Activated naive CD8-positive, alpha-beta T cell treated with anti-CD3 and anti-CD28 coated beads, Interleukin-2, amount 50 U/mL, for 24 hours (primary cell): ENCODE results near the gene MIS18A.

Experiments
- ATAC-seq: fragments of 150-1000 bp; cut with Tn5 transposase; one replicate; pipeline ENCODE4 v1.10.0; 2021
- DNase-seq: peaks from one replicate; pipeline ENCODE4 v3.0.0; 2021
- H3K27ac Mint-ChIP-seq: one replicate; pipeline ENCODE4 v1.8.0; 2021; ENCODE audit warnings: mild to moderate bottlenecking, mixed read lengths
- H3K27me3 Mint-ChIP-seq: one replicate; pipeline ENCODE4 v1.8.0; 2021; ENCODE audit warnings: mixed read lengths
- H3K36me3 Mint-ChIP-seq: one replicate; pipeline ENCODE4 v1.8.0; 2021; ENCODE audit warnings: low read depth, mixed read lengths
- H3K4me1 Mint-ChIP-seq: one replicate; pipeline ENCODE4 v1.8.0; 2021; ENCODE audit warnings: mixed read lengths
- H3K4me3 Mint-ChIP-seq: one replicate; pipeline ENCODE4 v1.8.0; 2021; ENCODE audit warnings: mild to moderate bottlenecking, moderate library complexity, mixed read lengths
- H3K9me3 Mint-ChIP-seq: one replicate; pipeline ENCODE4 v1.8.0; 2021; ENCODE audit warnings: mixed read lengths

MIS18A gene

DNA sequence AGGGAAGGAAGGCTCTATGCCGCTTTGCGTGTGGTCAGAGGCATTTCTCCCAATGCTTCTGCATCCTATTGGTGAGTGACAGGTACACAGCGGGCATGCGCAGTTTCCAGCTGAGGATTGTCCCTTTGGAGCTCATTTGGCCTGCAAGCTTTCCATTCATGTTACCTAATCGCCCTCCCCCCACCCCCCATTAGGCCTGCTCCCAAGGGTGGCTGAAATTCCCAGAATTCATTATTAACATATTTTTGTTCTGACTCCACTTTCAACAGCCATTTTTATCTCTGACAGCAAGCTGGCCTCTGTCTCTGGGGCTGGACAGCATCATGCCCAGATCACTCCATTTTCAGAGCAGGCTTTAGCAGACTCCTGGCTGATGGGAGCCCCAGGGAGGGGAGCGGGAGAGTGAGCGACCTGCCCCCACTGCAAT is 25.6 kb downstream of the MIS18A start:
- Mint-ChIP-seq H3K4me1 (no peaks in the 10 kb centered on the region), H3K27ac (no peak overlapping the region)
- no peak for ATAC-seq

DNA sequence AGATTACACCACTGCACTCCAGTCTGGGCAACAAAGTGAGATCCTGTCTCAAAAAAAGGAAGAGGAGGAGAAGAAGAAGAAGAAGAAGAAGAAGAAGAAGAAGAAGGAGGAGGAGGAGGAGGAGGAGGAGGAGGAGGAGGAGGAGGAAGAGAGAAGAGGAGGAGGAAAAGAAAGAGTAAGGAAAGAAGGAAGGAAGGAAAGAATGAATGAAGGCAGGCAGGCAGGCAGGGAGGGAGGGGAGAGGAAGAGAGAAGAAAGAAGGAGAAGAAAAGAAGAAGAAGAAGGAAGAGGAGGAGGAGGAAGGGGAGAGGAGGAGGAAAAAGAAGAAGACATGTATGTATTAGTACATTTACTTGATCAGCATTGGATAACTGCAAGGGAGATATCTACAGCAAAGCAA is 26.7 kb downstream of the MIS18A start:
- Mint-ChIP-seq H3K36me3 (no peaks in the 10 kb centered on the region), H3K9me3 (peaks cover 9% of the 10 kb centered on the region), H3K27ac (no peak overlapping the region), H3K4me1 (no peaks in the 10 kb centered on the region), H3K4me3 (no peak overlapping the region), H3K27me3 (peaks cover 13% of the 10 kb centered on the region)
- no peak for ATAC-seq
- DNase-seq: no peak

More for the DNA sequence above, 25.6 kb downstream of the MIS18A start:
- no peak for DNase-seq
- H3K9me3 Mint-ChIP-seq: peaks cover 9% of the 10 kb centered on the region
- no peak overlapping the region for H3K4me3 Mint-ChIP-seq
- H3K36me3 Mint-ChIP-seq: no peaks in the 10 kb centered on the region
- peaks cover 13% of the 10 kb centered on the region for H3K27me3 Mint-ChIP-seq

DNA sequence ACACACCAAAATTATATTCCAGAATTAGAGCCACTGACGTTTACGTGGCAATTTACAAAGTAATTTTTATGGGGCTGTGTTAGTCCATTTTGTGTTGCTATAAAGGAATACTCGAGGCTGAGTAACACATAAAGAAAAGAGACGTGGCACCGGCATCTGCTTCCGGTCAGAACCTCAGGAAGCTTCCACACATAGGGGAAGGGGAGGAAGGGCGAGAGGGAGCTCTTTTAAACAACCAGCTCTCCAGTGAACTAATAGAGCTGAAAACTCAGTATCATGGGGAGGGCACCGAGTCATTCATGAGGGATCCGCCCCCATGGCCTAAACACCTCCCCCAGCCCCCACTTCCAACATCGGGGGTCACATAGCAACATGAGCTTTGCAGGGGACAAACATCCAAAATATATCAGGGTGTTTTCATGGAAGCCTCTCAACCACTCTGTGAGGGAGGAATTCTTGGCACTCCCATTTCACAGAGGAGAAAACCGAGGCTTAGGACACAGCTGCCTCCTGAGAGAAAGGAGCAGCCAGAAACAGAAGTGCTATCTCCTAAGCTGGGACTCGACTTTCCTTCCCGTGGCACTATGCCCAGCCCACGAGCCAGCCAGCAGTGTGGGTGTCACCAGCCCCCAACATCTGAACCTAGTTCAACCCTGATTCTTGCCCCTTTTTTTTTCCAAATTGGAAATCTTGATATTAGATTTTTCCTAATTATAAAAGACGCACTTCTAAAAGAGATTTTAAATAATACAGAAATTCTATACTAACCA is 29.2 kb downstream of the MIS18A start:
- Mint-ChIP-seq H3K36me3 (no peaks in the 10 kb centered on the region), H3K9me3 (peaks cover 9% of the 10 kb centered on the region), H3K27me3 (peaks cover 9% of the 10 kb centered on the region), H3K4me1 (no peaks in the 10 kb centered on the region), H3K4me3 (no peak overlapping the region), H3K27ac (no peak overlapping the region)
- no peak for DNase-seq
- no peak for ATAC-seq

DNA sequence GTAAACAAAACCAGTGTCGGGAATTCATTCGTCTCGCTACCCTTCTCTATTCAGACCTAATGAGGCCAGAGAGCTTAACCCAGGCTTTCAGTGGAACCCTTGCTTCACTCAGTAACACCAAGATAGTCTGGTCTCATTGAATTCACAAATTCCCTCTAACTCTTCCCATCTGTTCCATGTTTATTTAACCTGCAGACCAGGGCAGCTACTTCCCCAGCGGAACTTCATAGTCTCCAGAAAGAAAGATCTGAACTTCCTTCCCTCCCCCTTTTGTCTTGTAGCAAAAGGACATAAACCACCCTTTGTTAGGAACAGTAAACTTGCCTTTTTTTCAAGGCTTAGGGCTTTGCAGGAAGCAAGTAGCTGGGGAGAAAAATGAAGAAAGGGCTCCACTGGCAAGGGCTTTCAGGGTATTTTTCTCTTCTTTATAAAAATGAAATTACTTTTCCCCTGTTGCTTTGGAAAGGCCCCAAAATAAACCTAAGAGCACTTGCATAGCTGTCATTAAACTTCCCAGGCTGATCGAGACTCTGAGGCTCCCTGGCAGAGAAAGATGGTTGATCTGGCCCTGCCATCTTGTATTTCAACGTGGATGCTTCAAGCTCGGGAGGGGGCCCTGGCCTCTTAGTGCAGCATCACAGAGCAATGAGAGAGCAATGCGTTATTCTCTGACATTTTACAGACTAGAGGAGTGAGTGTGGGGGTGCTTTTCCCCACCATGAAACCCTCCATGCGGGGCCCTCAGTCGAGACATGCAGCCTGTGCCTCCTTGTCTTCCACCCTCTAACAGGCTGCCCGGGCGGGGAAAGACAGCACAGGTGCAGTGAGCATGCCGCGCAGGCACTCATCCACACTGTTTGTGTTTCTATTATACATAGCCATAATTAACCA is 30.0 kb downstream of the MIS18A start:
- Mint-ChIP-seq H3K4me1 (no peaks in the 10 kb centered on the region), H3K9me3 (peaks cover 9% of the 10 kb centered on the region), H3K27me3 (peaks cover 9% of the 10 kb centered on the region), H3K4me3 (no peak overlapping the region), H3K36me3 (no peaks in the 10 kb centered on the region), H3K27ac (no peak overlapping the region)
- no peak for ATAC-seq
- no peak for DNase-seq

DNA sequence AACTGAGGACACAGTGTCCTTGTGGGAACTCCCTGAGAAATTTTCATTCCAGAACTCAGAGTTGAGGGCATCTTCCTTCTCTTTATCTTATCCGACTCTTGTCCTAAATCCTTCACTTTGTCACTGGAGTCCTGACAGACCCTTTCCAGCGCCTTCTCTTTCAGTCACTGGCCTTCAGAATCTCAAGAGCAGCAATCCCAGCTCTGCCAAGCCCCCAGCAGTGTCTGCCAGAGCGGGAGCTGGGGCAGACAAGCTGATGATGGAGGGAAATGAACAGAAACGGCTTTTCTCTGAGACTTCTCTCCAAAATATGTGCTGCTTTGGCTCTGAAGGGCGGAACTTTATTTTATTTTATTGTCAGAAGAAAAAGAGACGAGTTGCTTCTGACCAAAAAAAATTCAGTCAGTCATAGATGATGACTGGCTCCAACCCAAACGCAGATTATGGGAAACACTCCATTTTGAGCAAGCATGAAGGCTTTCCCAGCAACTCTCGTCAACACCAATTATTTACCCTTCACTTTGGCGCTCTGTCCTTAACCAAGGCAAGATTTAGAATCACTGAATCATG is 32.2 kb downstream of the MIS18A start:
- Mint-ChIP-seq H3K36me3 (no peaks in the 10 kb centered on the region), H3K27ac (no peak overlapping the region), H3K4me3 (no peak overlapping the region), H3K27me3 (peaks cover 13% of the 10 kb centered on the region), H3K4me1 (no peaks in the 10 kb centered on the region), H3K9me3 (peaks cover 9% of the 10 kb centered on the region)
- ATAC-seq: no peak
- DNase-seq: no peak

DNA sequence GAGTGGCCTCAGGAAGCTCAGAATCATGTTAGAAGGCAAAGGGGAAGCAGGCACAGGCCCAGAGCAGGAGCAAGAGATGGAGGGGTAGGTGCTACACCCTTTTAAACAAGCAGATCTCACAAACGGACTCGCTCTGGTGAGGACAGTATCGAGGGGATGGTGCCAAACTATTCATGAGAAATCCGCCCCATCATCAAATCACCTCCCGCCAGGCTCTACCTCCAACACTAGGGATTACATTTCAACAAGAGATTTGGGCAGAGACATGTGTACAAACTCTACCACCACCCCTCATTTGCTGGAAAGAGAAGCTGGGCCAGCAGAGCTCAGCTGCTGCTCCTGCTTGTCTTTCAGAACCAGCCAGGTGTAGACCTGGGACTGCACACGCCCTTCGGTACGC is 32.9 kb downstream of the MIS18A start:
- no peak for ATAC-seq
- peaks cover 11% of the 10 kb centered on the region for H3K27me3 Mint-ChIP-seq
- peaks cover 4% of the 10 kb centered on the region for H3K4me1 Mint-ChIP-seq
- H3K36me3 Mint-ChIP-seq: no peaks in the 10 kb centered on the region
- H3K9me3 Mint-ChIP-seq: peaks cover 2% of the 10 kb centered on the region
- no peak overlapping the region for H3K4me3 Mint-ChIP-seq
- DNase-seq: no peak
- no peak overlapping the region for H3K27ac Mint-ChIP-seq

DNA sequence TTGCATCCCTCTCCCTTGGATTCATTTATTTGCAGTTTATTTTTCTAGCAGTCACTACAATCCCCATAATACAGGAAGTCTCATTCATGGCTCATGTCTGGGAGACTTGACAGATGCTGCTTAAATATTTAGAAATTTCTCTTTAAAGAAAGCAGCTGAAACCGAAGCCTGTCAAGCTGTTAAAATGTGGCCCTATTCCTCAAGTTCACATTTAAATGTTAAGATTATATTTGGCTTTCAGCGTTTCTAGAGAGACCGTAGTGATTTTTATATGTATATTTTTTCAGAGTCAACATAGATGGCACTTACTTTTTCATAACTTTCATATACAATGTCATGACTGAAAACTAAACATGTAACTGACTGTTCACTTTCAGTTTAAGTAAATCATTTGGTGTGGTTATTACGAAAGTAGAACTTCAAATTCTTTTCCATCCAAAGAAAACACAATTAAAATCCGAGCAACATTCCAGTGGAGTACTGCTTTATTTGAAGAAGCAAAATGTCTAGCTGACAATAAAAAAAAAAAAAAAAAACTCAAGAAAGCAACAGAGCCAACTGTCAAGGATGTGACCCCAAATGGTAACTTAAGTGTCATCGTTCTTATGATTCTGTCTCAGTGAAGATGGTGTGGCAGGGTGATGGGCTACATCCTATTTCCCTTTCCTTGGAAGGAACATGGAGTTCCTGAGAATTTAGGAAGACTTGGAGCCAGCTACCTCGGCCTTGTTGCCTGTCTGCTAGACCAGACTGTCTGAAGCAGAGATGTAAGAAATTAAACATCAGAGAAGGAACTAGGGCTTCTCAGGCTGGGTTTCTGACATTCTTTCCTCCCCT is 37.8 kb downstream of the MIS18A start:
- Mint-ChIP-seq H3K4me3 (no peak overlapping the region), H3K4me1 (peaks cover 12% of the 10 kb centered on the region)

DNA sequence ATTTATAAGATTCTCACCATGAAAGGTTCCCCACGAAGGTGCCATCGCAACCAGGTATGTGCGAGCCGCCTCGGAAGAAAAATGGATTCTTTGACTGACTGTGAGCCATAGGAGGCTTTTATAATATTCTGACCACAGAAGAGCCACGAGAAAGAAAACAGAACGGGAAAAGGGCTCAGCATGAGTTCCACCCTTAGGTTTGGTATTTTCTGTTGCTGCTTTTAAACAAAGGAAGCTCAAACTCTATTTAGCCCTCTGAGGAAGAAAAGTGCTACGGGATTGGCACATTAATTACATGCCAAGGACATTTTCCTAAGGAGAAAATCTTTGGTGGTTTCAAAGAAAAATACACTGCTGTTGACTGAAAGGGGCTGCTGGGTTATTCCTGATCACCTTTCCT is 39.3 kb downstream of the MIS18A start:
- Mint-ChIP-seq H3K4me3 (no peak overlapping the region), H3K36me3 (no peaks in the 10 kb centered on the region)
- no peak for ATAC-seq

More for the DNA sequence above, 37.8 kb downstream of the MIS18A start:
- Mint-ChIP-seq H3K27ac (no peak overlapping the region), H3K36me3 (no peaks in the 10 kb centered on the region), H3K9me3 (peaks cover 5% of the 10 kb centered on the region), H3K27me3 (peaks cover 9% of the 10 kb centered on the region)
- DNase-seq (no peak), ATAC-seq (no peak)

DNA sequence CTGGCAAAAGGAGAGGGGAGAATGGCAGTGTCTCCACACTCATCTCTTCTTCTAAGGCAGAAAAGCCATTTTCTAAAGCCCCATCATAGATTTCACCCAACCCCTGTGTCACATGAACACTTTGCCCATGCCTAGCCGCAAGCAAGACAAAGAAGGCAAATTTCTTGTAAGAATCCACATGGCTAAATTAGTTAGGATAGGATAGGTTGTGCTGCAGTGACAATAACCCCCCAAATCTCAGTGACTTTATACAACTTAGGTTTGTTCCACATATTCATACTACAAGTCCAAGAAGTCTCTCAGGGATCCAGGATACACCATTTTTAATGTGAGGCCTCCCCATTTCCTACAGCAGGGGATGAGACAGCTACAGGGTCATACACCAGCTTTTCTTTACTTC is 40.8 kb downstream of the MIS18A start:
- ATAC-seq (no peak), DNase-seq (no peak)
- Mint-ChIP-seq H3K4me3 (no peak overlapping the region), H3K36me3 (no peaks in the 10 kb centered on the region), H3K9me3 (peaks cover 5% of the 10 kb centered on the region), H3K27me3 (peaks cover 8% of the 10 kb centered on the region), H3K4me1 (peaks cover 12% of the 10 kb centered on the region), H3K27ac (no peak overlapping the region)

More for the DNA sequence above, 39.3 kb downstream of the MIS18A start:
- H3K4me1 Mint-ChIP-seq: peaks cover 12% of the 10 kb centered on the region
- H3K9me3 Mint-ChIP-seq: peaks cover 5% of the 10 kb centered on the region
- no peak overlapping the region for H3K27ac Mint-ChIP-seq
- no peak for DNase-seq
- H3K27me3 Mint-ChIP-seq: peaks cover 9% of the 10 kb centered on the region

DNA sequence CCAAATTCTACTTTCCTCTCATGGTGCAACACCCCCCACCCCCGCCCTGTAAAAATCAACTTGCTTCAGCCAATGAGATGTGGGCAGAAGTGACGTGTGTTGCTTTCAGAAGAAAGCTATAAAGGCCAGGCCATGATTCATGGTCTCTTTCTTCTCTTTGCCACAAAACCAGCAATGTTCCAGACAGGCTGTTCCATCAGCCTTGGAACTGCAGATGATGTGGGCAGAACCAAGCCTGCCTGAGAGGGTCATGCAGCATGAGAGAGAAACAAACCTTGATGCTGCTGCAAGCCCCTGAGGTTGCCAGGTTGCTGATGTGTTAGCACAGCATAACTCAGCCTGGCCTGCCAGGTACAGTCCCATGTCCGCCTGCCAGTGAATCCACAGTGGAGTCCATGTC is 41.8 kb downstream of the MIS18A start:
- peaks cover 4% of the 10 kb centered on the region for H3K27me3 Mint-ChIP-seq
- peak; percentile 73 for ATAC-seq
- no peaks in the 10 kb centered on the region for H3K36me3 Mint-ChIP-seq
- no peak overlapping the region for H3K4me3 Mint-ChIP-seq
- no peak for DNase-seq
- peaks cover 12% of the 10 kb centered on the region for H3K4me1 Mint-ChIP-seq
- peaks cover 5% of the 10 kb centered on the region for H3K9me3 Mint-ChIP-seq
- no peak overlapping the region for H3K27ac Mint-ChIP-seq

DNA sequence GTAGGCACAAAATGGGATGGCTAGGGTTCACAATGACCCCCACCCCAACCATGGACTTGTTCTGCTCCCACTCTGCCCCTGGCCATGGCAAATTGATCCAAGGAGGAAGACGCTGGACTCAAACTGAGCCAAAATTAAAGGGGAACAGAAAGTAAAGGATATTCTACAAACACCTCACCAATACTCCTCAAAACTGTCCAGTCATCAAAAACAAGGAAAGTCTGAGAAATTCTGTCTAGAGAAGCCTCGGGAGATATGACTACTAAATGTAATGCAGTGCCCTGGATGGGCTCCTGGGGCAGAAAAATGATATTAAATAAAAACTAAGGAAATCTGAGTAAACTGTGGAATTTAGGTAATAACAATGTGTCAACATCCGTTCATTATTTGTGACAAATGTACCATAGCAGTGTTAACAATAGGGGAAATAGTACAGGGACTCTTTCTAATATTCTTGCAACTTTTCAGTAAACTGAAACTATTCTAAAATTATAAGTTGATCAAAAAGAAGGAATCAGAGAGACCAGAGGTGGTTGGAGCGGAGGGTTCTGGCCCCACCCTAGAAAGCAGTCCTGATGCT is 45.0 kb downstream of the MIS18A start:
- H3K4me1 Mint-ChIP-seq: peaks cover 3% of the 10 kb centered on the region
- H3K4me3 Mint-ChIP-seq: no peak overlapping the region
- no peak for ATAC-seq
- no peaks in the 10 kb centered on the region for H3K36me3 Mint-ChIP-seq
- DNase-seq: no peak
- H3K27me3 Mint-ChIP-seq: peaks cover 4% of the 10 kb centered on the region
- H3K9me3 Mint-ChIP-seq: peaks cover 5% of the 10 kb centered on the region
- H3K27ac Mint-ChIP-seq: no peak overlapping the region

DNA sequence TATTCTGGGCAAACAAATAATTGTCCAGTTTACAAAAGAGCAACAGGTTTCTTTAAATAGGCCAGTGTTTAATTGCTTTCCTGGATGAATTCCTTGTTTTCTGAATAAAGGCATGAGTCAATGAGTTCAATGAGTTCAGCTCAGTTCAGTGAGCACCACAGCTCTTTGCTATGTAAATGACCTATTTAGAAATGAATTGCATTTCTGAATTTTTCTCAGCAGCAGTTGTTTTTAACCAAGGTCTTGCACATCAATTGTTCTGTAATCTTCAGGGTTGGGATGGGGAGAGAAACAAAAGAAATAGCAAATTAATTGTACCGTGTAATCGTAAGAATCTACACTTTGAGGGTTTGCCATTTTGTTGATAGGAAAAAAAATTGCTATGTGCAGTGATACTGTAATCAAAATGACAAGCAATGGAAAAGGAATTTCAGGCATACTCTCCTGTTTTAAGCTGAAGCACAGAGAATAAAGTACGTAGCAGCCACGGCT is 45.7 kb downstream of the MIS18A start:
- H3K4me3 Mint-ChIP-seq: no peak overlapping the region
- no peaks in the 10 kb centered on the region for H3K27me3 Mint-ChIP-seq
- no peaks in the 10 kb centered on the region for H3K9me3 Mint-ChIP-seq
- DNase-seq (no peak), ATAC-seq (no peak)
- H3K27ac Mint-ChIP-seq: no peak overlapping the region
- H3K36me3 Mint-ChIP-seq: no peaks in the 10 kb centered on the region
- H3K4me1 Mint-ChIP-seq: peaks cover 3% of the 10 kb centered on the region

DNA sequence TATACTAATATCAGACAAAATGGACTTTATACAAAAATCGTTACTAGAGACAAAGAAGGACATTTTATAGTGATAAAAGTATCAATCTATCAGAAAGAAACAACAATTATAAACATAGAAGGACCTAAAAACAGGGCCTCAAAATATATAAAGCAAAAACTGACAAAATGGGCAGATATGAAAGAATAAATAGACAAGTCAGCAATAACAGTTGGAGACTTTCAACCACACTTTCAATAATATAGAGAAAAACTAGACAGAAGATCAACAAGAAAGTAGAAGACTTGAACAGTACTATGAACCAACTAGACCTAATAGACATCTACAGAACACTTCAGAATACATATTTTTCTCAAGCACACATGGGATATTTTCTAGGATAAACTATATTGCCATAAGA is 52.4 kb downstream of the MIS18A start:
- no peaks in the 10 kb centered on the region for H3K4me1 Mint-ChIP-seq
- ATAC-seq (no peak), DNase-seq (no peak)
- no peak overlapping the region for H3K4me3 Mint-ChIP-seq
- peaks cover 5% of the 10 kb centered on the region for H3K36me3 Mint-ChIP-seq
- H3K9me3 Mint-ChIP-seq: peaks cover 15% of the 10 kb centered on the region
- H3K27me3 Mint-ChIP-seq: no peaks in the 10 kb centered on the region
- no peak overlapping the region for H3K27ac Mint-ChIP-seq
